Spleen (tissue), 11 donors: ENCODE data around the gene FYB1. TPM values are rescaled to one million over a fixed set of nuclear protein-coding genes. Genes with fewer than 3 reads are reported as not detected.

Experiments
- DNase-seq: peaks from one replicate; pipeline ENCODE4 v3.0.0-alpha.2; 2020
- H3K27ac ChIP-seq, 8 donors: fragments of 200-600 bp; sonication (generic) in 7 of 8; 1 replicate in 4 of 8; 2 replicates in 4 of 8; pipeline versions ENCODE4 v1.5.0 to v1.8.0; 2016 to 2021; ENCODE audit warnings: inconsistent platforms in 4 of 8, mild to moderate bottlenecking in 4 of 8, moderate library complexity in 1 of 8
- H3K27me3 ChIP-seq, 7 donors: fragments of 200-600 bp; sonication (generic) in 6 of 7; replicated peaks in 1 of 7; 1 replicate in 4 of 7; 2 replicates in 3 of 7; pipeline versions ENCODE4 v1.5.0 to v1.8.0; 2016 to 2021; ENCODE audit warnings: inconsistent platforms in 3 of 7, mild to moderate bottlenecking in 1 of 7
- H3K36me3 ChIP-seq, 6 donors: fragments of 200-600 bp; sonication (generic) in 5 of 6; 1 replicate in 4 of 6; 2 replicates in 2 of 6; pipeline versions ENCODE4 v1.5.0 to v1.8.0; 2016 to 2021; ENCODE audit warnings: inconsistent platforms in 2 of 6
- H3K4me1 ChIP-seq, 6 donors: fragments of 200-600 bp; sonication (generic) in 5 of 6; 1 replicate in 3 of 6; 2 replicates in 3 of 6; pipeline versions ENCODE4 v1.5.0 to v1.8.0; 2016 to 2021; ENCODE audit warnings: inconsistent platforms in 3 of 6
- H3K4me3 ChIP-seq, 8 donors: fragments of 200-600 bp; sonication (generic) in 7 of 8; 1 replicate in 4 of 8; 2 replicates in 4 of 8; pipeline versions ENCODE4 v1.5.0 to v1.8.0; 2016 to 2021; ENCODE audit warnings: inconsistent platforms in 4 of 8, mild to moderate bottlenecking in 4 of 8, moderate library complexity in 2 of 8
- H3K9me3 ChIP-seq, 8 donors: fragments of 200-600 bp; sonication (generic) in 7 of 8; 1 replicate in 4 of 8; 2 replicates in 4 of 8; pipeline versions ENCODE4 v1.5.0 to v1.8.0; 2016 to 2021; ENCODE audit warnings: inconsistent platforms in 4 of 8
- CTCF ChIP-seq, 11 experiments: fragments of 200-600 bp in 7 of 11; fragments of 450-650 bp in 4 of 11; sonication (generic) in 4 of 11; IDR thresholded peaks in 8 of 11; conservative IDR thresholded peaks in 3 of 11; 1 replicate in 7 of 11; 2 replicates in 4 of 11; pipeline versions ENCODE4 v1.4.0 to v1.8.0; 2016 to 2021; ENCODE audit warnings: antibody characterized with exemption in 11 of 11, inconsistent platforms in 4 of 11, mild to moderate bottlenecking in 1 of 11
- POLR2A ChIP-seq, 3 donors: fragments of 450-650 bp; IDR thresholded peaks; one replicate each; pipeline ENCODE4 v1.5.1; 2017; ENCODE audit warnings: antibody characterized with exemption in 3 of 3, mild to moderate bottlenecking in 1 of 3
- POLR2AphosphoS5 ChIP-seq, 3 donors: sonication (generic); formaldehyde crosslinking; IDR thresholded peaks; one replicate each; pipeline ENCODE4 v1.5.1; 2017; ENCODE audit warnings: antibody characterized with exemption in 3 of 3
- WGBS, 5 donors: extraction: QIAGEN DNeasy Blood & Tissue Kit in 3 of 5; methylation state at CpG; one replicate each; pipeline versions ENCODE4 v1.1.5 to v1.1.7; 2013 to 2018; 5-methylcytosine and 5-hydroxymethylcytosine counted together
- intact Hi-C: fragments of 100-400 bp; cut with DNase I; formaldehyde crosslinking; loops from one replicate; pipeline ENCODE4 v1.15.0; 2023; ENCODE audit warnings: low total_unique reads
- polyA plus RNA-seq, 3 donors: library from polyadenylated mRNA; stranded (reverse); fragments of 200-250 nt; gene quantifications; one replicate each; pipeline ENCODE4 v1.2.1, GENCODE V29; 2013
- total RNA-seq, 7 donors: library from RNA; depleted of rRNA in 3 of 7; stranded (reverse); fragments of >200 nt in 3 of 7; fragmentation: NEBNext Ultra II Directional in 4 of 7; extraction: Animal tissue kit (Norgen Biotek cat#: 25700) in 4 of 7; gene quantifications; one replicate each; pipeline versions ENCODE4 v1.1.0 to v1.2.1, GENCODE V29; 2016 to 2021
- donor health status: healthy with polysubstance abuse.
- donor health status: DM: no; HTN: no; CAD: no; lungs with moderate emphysema.
- donor health status: DM: no; HTN: no; CAD: no.
- donor health status: Bipolar disorder and iron deficiency.
- donor health status: healthy.
- donor health status: DM: no; HTN: no; CAD: no.
- donor health status: DM: yes; HTN: yes; CAD: no.

FYB1 gene
- total and polyA plus RNA-seq, 10 donors, result 21.0 to 287 (median 200) TPM

DNA sequence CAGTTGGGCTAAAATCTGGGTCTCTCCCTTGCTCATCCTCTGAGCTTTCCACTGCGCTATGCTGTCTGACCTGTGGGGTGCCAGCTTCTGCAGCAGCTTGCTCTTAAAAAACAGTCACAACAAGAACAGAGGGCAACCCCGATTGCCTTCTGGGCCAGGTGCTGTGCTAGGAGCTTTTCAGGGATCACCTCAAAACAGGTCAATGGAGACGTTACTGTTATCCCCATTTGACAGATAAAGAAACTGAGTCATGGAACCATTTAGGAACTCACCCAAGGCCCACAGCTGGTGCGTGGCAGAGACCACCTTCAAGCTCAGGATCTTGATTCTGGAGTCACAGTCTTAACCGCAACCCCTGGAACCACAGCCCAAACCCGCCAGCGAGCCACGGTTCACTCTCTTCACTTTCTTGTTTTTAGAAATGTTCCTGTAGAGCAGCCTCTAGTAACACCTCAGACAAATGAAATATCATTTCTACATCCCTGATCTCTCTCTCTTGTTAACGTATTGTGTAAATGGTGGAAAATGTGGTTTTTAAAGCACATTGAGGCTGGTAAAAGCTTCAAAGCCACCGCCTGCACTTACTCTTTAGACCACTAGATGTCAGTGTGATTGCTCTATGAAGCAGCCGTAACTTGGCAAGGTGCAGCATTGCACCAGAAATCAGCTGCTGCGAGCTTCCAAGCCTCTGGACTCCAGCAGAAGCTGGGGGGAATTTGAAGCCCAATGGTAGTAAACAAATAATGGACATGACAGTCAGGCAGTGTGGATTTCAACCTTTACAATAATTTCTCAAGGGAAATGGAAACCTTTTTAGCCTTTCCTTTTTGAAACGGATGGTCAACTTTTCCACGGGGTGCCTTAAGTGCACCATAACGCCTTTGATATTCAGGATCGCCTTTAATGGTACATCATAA is 1.7 kb downstream of the FYB1 start:
- intact Hi-C loops, result loop anchor here (5.0 kb wide), 2 partner anchors 65 to 355 kb away; no protein-coding TSS in a partner anchor
- H3K36me3 ChIP-seq, result no peaks in the 10 kb centered on the region
- H3K4me1 ChIP-seq, result peaks cover under 1 to 88% (median 57%) of the 10 kb centered on the region in 6 donors
- peak; percentile 82 for DNase-seq
- H3K27me3 ChIP-seq, result no peaks in the 10 kb centered on the region
- peak overlapping the region; percentile 23 to 88 (median 78) for H3K27ac ChIP-seq
- H3K9me3 ChIP-seq, result no peaks in the 10 kb centered on the region
- peak overlapping the region in 7 of 8 donors; percentile 25 to 65 (median 40) for H3K4me3 ChIP-seq
- 55 to 58% (median 56%) methylated on average over 16 of the region's 16 CpGs for WGBS, 5 donors
- TF ChIP-seq CTCF (IDR thresholded peaks at IDR 0.05 in 8 of 11, conservative IDR thresholded peaks at IDR 0.05 in 3 of 11) (peak; percentile 92 to 98 (median 96)), POLR2A (IDR thresholded peaks at IDR 0.05) (no peak), POLR2AphosphoS5 (IDR thresholded peaks at IDR 0.05) (peak in 1 of 3 donors; percentile 66)

DNA sequence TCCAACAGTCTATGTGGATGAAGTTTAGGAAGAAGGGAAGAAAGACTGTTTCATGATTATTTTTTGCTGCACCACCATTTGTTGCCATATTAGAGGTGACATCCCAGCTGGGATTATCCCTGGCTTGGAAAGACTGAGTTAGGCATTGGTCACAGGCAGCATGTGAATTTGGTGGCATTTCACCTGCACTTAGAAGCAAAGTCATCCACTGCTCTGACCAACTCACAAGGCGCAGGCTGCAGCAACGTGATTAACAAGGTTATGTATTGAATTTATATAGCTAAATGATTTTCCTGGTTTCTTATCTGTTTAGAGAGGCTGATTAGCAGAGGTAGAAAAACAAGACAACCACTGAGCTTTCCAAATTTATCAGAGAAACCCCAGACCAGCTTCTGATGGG is 2.7 kb downstream of the FYB1 start:
- peaks cover 10 to 90% (median 67%) of the 10 kb centered on the region in 6 donors for H3K4me1 ChIP-seq
- H3K4me3 ChIP-seq, result peak overlapping the region in 4 of 8 donors; percentile 40 to 65 (median 51)
- H3K9me3 ChIP-seq, result no peaks in the 10 kb centered on the region
- no peaks in the 10 kb centered on the region for H3K36me3 ChIP-seq
- peak overlapping the region in 7 of 8 donors; percentile 48 to 88 (median 79) for H3K27ac ChIP-seq
- no peak for DNase-seq
- 69 to 82% (median 81%) methylated on average over 2 of the region's 2 CpGs for WGBS, 5 donors
- no peaks in the 10 kb centered on the region for H3K27me3 ChIP-seq
- TF ChIP-seq CTCF (IDR thresholded peaks at IDR 0.05 in 8 of 11, conservative IDR thresholded peaks at IDR 0.05 in 3 of 11) (no peak), POLR2A (IDR thresholded peaks at IDR 0.05) (no peak), POLR2AphosphoS5 (IDR thresholded peaks at IDR 0.05) (no peak)
- intact Hi-C loops, result loop anchor here (5.0 kb wide), 2 partner anchors 66 to 356 kb away; no protein-coding TSS in a partner anchor

GRCh38 chr5:39215857-39216256 is 3.5 kb downstream of the FYB1 start:
- no peaks in the 10 kb centered on the region for H3K9me3 ChIP-seq
- intact Hi-C loops, result loop anchor here (5.0 kb wide), 2 partner anchors 66 to 356 kb away; no protein-coding TSS in a partner anchor
- H3K36me3 ChIP-seq, result no peaks in the 10 kb centered on the region
- DNase-seq, result no peak
- TF ChIP-seq POLR2AphosphoS5 (IDR thresholded peaks at IDR 0.05) (no peak), CTCF (IDR thresholded peaks at IDR 0.05 in 8 of 11, conservative IDR thresholded peaks at IDR 0.05 in 3 of 11) (no peak), POLR2A (IDR thresholded peaks at IDR 0.05) (no peak)
- peak overlapping the region in 1 of 8 donors; percentile 65 for H3K4me3 ChIP-seq
- peak overlapping the region in 5 of 8 donors; percentile 32 to 88 (median 86) for H3K27ac ChIP-seq
- H3K27me3 ChIP-seq, result no peaks in the 10 kb centered on the region
- H3K4me1 ChIP-seq, result peaks cover 14 to 98% (median 73%) of the 10 kb centered on the region in 6 donors
- 44 to 58% (median 48%) methylated on average over 3 of the region's 3 CpGs for WGBS, 5 donors
